ENCODE results near the gene DLL3. TPM values are rescaled to one million over a fixed set of nuclear protein-coding genes. Genes with fewer than 3 reads are reported as not detected.

Gene DLL3
- polyA plus RNA-seq, 2 of the 4 experiments (the other 2 are of a cell fraction) = 6.7 to 6.8 TPM

GRCh38 chr19:39480337-39481228 is 18.2 kb upstream of the DLL3 start, which contains the start of gene TIMM50 (continued):
- no peak; the same call in 1 of the 2 replicates for TF ChIP-seq HMGXB4 (CRISPR knock-in tag; IDR thresholded peaks at IDR 0.05; ENCODE audit: borderline replicate concordance)
- no peak for TF ChIP-seq NR3C1 (IDR thresholded peaks at IDR 0.05)
- peak; percentile 94 for TF ChIP-seq KDM5A (IDR thresholded peaks at IDR 0.05)
- TF ChIP-seq FOSB (CRISPR knock-in tag; IDR thresholded peaks at IDR 0.05) = 0 out of 2 replicates have a peak, but pooled peaks have one; percentile 43
- TF ChIP-seq ZFP36 (IDR thresholded peaks at IDR 0.05; ENCODE audit: borderline replicate concordance, partially characterized antibody) = no peak
- no peak; the same call in 1 of the 2 replicates for TF ChIP-seq RNF2 (IDR thresholded peaks at IDR 0.05; ENCODE audit: borderline replicate concordance, low read depth)
- peak; percentile 97 for TF ChIP-seq PHF8 (IDR thresholded peaks at IDR 0.05; ENCODE audit: borderline replicate concordance, low read depth)
- TF ChIP-seq FOXS1 (CRISPR knock-in tag; IDR thresholded peaks at IDR 0.05) = no peak
- no peak for TF ChIP-seq CHD4 (IDR thresholded peaks at IDR 0.05; ENCODE audit: borderline replicate concordance)
- peak; percentile 63; the same call in 1 of the 2 replicates for TF ChIP-seq HOXB5 (CRISPR knock-in tag; IDR thresholded peaks at IDR 0.05)
- no peak for TF ChIP-seq RAD21 (conservative IDR thresholded peaks at IDR 0.05 in 1 of 2, IDR thresholded peaks at IDR 0.05 in 1 of 2)
- TF ChIP-seq CBX8 (IDR thresholded peaks at IDR 0.05) = no peak
- TF ChIP-seq USF2 (IDR thresholded peaks at IDR 0.05) = peak; percentile 47
- no peak for TF ChIP-seq JUNB (IDR thresholded peaks at IDR 0.05)
- no peak for TF ChIP-seq BHLHE40 (IDR thresholded peaks at IDR 0.05; ENCODE audit: low read depth, low read length)
- TF ChIP-seq GATA3 (IDR thresholded peaks at IDR 0.05; ENCODE audit: borderline replicate concordance) = peak; percentile 37; the same call in 1 of the 2 replicates
- TF ChIP-seq HEYL (CRISPR knock-in tag; IDR thresholded peaks at IDR 0.05) = no peak
- TF ChIP-seq ELK1 (IDR thresholded peaks at IDR 0.05; ENCODE audit: low read depth, low read length) = no peak
- TF ChIP-seq POLR2A (IDR thresholded peaks at IDR 0.05; ENCODE audit: low read length) = peak; percentile 93
- TF ChIP-seq MYC (IDR thresholded peaks at IDR 0.05; ENCODE audit: borderline replicate concordance, low read length) = peak; percentile 94; the same call in 1 of the 2 replicates
- TF ChIP-seq PBX3 (IDR thresholded peaks at IDR 0.05) = peak; percentile 74
- no peak for TF ChIP-seq EP300 (IDR thresholded peaks at IDR 0.05)
- TF ChIP-seq EHMT2 (IDR thresholded peaks at IDR 0.05; ENCODE audit: low read depth) = no peak
- no peak for TF ChIP-seq POLR2AphosphoS2 (conservative IDR thresholded peaks at IDR 0.05; ENCODE audit: low read length)
- no peak for TF ChIP-seq RARB (CRISPR knock-in tag; IDR thresholded peaks at IDR 0.05)
- TF ChIP-seq MAFK (IDR thresholded peaks at IDR 0.05; ENCODE audit: partially characterized antibody) = no peak
- no peak for TF ChIP-seq ZSCAN20 (CRISPR knock-in tag; IDR thresholded peaks at IDR 0.05)
- no peak for TF ChIP-seq NPAS2 (CRISPR knock-in tag; IDR thresholded peaks at IDR 0.05; ENCODE audit: borderline replicate concordance)
- TF ChIP-seq SREBF2 (IDR thresholded peaks at IDR 0.05) = peak; percentile 16; the same call in 1 of the 2 replicates
- peak; percentile 74 to 98 for TF ChIP-seq JUN (IDR thresholded peaks at IDR 0.05)
- no peak; the same call in 1 of the 2 replicates for TF ChIP-seq HOXB13 (CRISPR knock-in tag; IDR thresholded peaks at IDR 0.05; ENCODE audit: low read depth)
- peak in 1 of 2 experiments; percentile 48; a peak in 1 of 4 replicates for TF ChIP-seq CEBPB (IDR thresholded peaks at IDR 0.05)
- 0 out of 2 replicates have a peak, but pooled peaks have one; percentile 32 for TF ChIP-seq TP53 (CRISPR knock-in tag; IDR thresholded peaks at IDR 0.05)
- no peak; the same call in 1 of the 2 replicates for TF ChIP-seq ZC3H11A (IDR thresholded peaks at IDR 0.05)
- peak; percentile 98 for TF ChIP-seq MAX (IDR thresholded peaks at IDR 0.05)
- no peak for TF ChIP-seq SMC3 (IDR thresholded peaks at IDR 0.05)
- TF ChIP-seq HDAC2 (IDR thresholded peaks at IDR 0.05) = no peak
- TF ChIP-seq CHD2 (IDR thresholded peaks at IDR 0.05; ENCODE audit: low read length, partially characterized antibody) = peak; percentile 62
- TF ChIP-seq TFCP2L1 (CRISPR knock-in tag; IDR thresholded peaks at IDR 0.05) = 0 out of 2 replicates have a peak, but pooled peaks have one; percentile 65
